Stomach (tissue), 4 donors: ENCODE data around the gene LUZP2.

Source experiments
- POLR2A ChIP-seq, 4 donors: fragments of 450-650 bp; IDR thresholded peaks; one replicate each; pipeline ENCODE4 v1.6.1; 2016; ENCODE audit warnings: antibody characterized with exemption in 4 of 4, control low read depth in 2 of 4, mild to moderate bottlenecking in 1 of 4, moderate library complexity in 1 of 4
- TF ChIP-seq, protein P1 (sequence below), 7 experiments: fragments of 450-650 bp in 4 of 7; fragments of 200-600 bp in 3 of 7; sonication (generic) in 3 of 7; IDR thresholded peaks; one replicate each; pipeline ENCODE4 v1.5.1; 2016 to 2019; ENCODE audit warnings: antibody characterized with exemption in 7 of 7, control low read depth in 2 of 7, mild to moderate bottlenecking in 1 of 7

DNA sequence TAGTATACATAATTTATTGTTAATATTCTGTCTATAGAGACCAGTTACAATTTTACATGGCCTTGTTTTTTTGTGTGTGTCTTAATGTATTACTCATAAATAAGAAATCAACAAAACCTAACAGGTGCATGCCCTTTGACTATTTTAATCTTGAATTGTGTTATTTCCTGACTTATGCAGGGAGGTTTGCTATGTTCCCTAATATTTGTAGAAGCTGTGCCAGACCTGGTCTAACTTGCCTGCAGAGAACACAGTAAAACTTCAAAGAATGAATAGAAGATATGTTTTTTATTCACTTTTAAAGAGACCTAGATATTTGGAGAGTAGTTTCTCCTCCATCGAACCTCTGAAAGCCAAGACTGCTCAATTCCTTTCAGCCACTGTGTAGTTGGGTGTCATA is 234.7 kb downstream of the LUZP2 start:
- TF ChIP-seq, protein P1, sequence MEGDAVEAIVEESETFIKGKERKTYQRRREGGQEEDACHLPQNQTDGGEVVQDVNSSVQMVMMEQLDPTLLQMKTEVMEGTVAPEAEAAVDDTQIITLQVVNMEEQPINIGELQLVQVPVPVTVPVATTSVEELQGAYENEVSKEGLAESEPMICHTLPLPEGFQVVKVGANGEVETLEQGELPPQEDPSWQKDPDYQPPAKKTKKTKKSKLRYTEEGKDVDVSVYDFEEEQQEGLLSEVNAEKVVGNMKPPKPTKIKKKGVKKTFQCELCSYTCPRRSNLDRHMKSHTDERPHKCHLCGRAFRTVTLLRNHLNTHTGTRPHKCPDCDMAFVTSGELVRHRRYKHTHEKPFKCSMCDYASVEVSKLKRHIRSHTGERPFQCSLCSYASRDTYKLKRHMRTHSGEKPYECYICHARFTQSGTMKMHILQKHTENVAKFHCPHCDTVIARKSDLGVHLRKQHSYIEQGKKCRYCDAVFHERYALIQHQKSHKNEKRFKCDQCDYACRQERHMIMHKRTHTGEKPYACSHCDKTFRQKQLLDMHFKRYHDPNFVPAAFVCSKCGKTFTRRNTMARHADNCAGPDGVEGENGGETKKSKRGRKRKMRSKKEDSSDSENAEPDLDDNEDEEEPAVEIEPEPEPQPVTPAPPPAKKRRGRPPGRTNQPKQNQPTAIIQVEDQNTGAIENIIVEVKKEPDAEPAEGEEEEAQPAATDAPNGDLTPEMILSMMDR (IDR thresholded peaks at IDR 0.05), result no peak
- no peak for TF ChIP-seq POLR2A (IDR thresholded peaks at IDR 0.05)
